HG02981 (cell line): ENCODE results near the gene ATP10D.
"Not testable (repeated sequence)": the region's sequence is repeated elsewhere in the genome, so short reads cannot be mapped to it uniquely, and the experiment has no call there.

Source experiments
- ATAC-seq: cut with Tn5 transposase; IDR thresholded peaks from one replicate; pipeline ENCODE4 v1.9.1; 2021; ENCODE audit warnings: mild to moderate bottlenecking, moderate library complexity; ENCODE audit not compliant: unreplicated experiment

Gene ATP10D

GRCh38 chr4:47533689-47534347 is 48.7 kb downstream of the ATP10D start:
- ATAC-seq = no peak

GRCh38 chr4:47534772-47535171 is 49.7 kb downstream of the ATP10D start:
- ATAC-seq = no peak

- ATAC-seq = no peak
Measured at GRCh38 chr4:47535567-47536147, 50.6 kb downstream of the ATP10D start.

GRCh38 chr4:47536966-47537365 is 51.9 kb downstream of the ATP10D start:
- ATAC-seq = no peak

DNA sequence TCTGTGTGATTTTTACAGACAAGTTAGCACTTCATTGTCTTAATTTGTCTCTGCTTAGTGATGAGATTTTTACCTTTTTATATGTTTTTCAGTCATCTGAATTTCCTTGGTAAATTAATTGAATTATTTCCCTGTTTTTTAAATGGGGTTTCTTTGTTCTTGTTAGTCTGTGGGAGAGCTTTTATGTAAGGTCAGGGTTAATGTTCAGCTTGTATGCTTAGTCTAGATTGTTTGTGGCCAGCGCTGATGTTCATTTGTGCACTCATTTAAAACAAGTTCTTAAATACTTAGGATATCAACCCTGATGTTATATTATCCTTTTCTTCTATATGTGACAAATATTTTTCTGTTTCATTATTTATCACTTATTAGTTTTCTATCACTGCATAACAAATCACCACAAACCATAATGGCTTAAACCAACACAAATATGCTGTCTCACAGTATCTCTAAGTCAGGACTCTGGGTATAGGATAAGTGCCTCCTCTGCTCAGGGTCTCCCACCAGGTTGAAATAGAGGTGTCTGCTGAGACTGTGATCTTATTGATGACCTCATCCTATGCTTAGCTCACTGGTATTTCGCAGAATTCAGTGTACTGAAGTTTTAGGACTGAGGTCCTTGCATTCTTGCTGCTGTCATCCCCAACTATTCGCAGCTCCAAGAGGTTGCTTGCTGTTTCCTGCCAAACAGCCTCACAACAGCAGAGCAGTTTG is 53.2 kb downstream of the ATP10D start:
- no peak for ATAC-seq

DNA sequence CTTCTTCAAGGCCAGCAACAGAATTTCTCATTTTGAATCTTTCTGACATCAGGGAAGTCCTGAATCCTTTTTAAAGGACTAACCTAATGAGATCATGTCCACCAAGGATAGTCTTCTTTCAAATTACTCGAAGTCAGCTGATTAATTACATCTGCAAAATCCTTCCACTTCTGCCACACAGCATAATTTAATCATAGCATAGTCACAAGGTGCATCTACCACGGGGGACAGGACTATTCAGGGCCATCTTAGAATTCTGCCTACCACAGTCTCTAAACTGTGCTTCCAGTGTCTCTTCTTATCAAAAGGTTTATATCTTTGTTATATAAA is 53.7 kb downstream of the ATP10D start:
- no peak for ATAC-seq

DNA sequence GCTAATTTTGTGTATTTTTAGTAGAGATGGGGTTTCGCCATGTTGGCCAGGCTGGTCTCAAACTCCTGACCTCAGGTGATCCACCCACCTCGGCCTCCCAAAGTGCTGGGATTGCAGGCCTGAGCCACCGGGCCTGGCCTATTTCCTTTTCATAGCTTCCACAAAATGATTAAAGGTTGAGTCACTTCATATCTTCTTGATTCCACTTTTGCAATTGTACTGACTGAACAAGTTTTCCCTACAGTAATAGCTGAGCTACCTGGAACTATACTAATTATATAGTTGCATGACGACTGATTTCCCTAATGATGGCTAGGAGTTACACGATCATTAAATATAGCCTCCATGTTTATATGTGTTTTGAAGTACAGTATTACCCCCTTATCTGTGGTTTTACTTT is 57.6 kb downstream of the ATP10D start:
- not testable (repeated sequence) for ATAC-seq

DNA sequence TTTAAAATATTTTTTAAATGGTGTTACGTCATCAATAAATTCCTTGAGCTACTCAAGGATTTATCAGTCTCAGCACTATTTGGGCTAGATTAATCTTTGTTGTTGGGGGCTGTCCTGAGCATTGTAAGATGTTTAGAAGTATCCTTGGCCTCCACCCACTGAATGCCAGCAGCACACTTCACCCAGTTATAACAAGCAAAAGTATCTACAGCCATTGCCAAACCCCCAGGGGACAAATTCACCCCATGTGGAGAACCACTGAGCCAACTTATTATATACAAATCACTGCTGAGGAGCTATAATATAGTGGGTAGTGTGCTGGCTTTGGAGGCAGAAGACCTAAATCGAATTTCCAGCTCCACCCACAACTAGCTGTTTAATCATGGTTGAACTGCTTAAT is 58.3 kb downstream of the ATP10D start:
- no peak for ATAC-seq

- not testable (repeated sequence) for ATAC-seq
Measured at GRCh38 chr4:47550357-47550756, 65.3 kb downstream of the ATP10D start.

GRCh38 chr4:47550899-47551548 is 65.9 kb downstream of the ATP10D start:
- ATAC-seq = no peak

- ATAC-seq = no peak
Measured at GRCh38 chr4:47551682-47552081, 66.6 kb downstream of the ATP10D start.

GRCh38 chr4:47553329-47554125 is 68.5 kb downstream of the ATP10D start:
- ATAC-seq = no peak

GRCh38 chr4:47555920-47556319 is 70.8 kb downstream of the ATP10D start:
- ATAC-seq = not testable (repeated sequence)

DNA sequence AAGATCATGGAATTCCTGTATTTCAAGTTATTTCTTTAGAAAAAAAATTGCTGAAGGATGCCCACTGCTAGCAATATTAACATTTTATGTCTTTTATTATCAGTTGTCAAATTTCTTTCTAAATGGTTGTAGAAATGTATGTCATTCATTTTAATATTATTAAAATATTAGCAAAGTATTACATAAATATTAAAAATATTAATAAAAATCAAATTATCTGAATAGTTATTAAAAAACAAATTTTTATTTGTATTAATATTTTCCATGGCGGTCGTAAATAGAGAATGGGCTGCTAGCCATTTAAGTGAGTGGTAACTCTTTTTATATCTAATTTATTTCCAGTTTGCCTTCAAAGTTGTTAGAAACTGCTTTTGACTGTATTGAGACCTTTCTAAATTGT is 72.2 kb downstream of the ATP10D start:
- no peak for ATAC-seq

GRCh38 chr4:47560682-47561081 is 75.6 kb downstream of the ATP10D start:
- no peak for ATAC-seq

DNA sequence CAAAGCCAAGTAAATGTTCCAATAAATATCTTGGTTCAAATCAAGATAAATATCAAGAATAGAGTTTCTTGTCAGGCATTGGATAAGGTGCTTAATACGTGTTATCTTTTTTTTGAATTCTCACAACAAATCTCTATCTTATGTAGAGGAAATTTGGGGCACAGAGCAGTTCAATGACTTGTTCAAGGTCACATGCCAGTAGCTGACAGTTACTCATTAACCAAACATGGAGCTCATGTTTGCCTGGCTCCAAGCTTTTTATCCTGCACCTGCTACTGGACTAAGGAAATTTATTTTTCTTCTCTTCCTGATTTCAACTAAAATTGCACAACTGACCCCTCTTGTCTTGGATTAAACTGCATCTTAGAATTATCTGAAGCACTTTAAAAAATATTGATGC is 76.3 kb downstream of the ATP10D start:
- ATAC-seq = no peak

DNA sequence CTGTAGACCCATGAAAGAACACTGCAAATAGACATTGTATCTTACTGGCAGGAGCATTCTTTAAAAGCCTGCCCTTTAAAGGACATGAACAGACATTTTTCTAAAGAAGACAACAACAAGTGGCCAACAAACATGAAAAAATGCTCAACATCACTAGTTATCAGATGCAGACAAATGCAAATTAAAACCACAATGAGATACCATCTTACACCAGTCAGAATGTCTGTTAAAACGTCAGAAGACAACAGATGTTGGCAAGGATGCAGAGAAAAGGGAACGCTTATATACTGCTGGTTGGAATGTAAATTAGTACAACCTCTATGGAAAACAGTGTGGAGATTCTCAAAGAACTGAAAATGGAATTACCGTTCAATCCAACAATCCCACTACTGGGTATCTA is 77.2 kb downstream of the ATP10D start:
- ATAC-seq = no peak

DNA sequence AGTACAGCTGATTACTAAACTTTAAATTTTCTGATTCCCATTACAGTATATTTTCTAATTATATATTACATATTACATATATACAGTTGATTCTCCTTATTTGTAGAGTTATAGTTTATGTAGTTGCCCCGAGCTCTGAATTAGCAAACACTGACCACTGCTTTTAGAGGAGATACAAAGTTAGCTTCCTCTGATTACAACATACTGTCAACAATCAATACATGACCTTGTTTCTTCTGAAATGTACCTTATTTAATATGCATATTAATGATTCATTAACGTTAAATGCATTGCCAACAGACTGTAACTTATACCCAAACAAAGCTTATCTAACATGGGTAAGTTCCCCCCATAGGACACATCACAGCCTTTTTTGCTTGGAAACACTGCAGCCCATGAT is 81.5 kb downstream of the ATP10D start:
- no peak for ATAC-seq

DNA sequence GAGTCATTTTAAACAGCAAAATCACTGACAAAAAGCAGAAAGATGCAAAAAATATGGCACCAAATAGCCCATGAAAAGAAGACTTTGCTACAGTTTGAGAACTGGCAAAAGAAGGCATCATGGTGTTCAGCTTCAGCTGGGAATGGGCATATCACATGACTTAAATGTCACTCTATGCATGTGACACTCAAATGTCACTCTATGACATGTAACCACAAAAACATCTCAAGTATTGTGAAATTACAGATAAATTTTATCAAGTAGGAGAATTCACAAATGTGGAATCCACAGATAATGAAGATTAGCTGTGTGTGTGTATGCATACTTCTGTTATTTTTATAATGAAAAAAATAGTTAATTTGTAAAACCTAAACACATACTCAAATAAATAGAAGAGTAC is 81.9 kb downstream of the ATP10D start:
- no peak for ATAC-seq

DNA sequence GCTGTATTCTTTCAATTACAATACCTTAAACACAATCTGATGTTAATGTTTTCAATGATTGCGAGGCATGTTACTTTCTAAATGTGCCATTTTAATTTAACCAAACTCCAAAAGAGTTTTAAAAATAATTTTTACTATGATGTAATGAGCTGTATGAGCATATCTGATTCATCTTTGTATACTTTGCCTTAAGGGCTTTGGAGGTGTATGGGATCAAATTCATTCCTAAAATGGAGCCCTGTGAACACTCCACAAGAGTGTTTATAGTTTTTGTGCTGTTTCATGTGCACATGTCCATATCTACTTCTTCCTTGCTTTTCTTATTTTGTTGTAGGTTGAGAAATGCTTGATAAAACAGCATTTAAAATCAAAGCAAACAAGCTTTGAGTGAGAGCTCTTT is 82.4 kb downstream of the ATP10D start:
- ATAC-seq = no peak

- no peak for ATAC-seq
Measured at GRCh38 chr4:47570816-47571215, 85.7 kb downstream of the ATP10D start.
